Skeletal muscle tissue (tissue), 4 donors: ENCODE data around the gene BCKDHB. TPM values are rescaled to one million over a fixed set of nuclear protein-coding genes. Genes with fewer than 3 reads are reported as not detected.

Experiments used
- H3K27ac ChIP-seq: one replicate; pipeline ENCODE4 v1.7.0; 2013; ENCODE audit warnings: mild to moderate bottlenecking, low read depth, low read length, inconsistent platforms
- H3K27me3 ChIP-seq, 3 donors: one replicate each; pipeline ENCODE4 v1.7.0; 2013; ENCODE audit warnings: low read length in 3 of 3; ENCODE audit not compliant: control insufficient read depth in 3 of 3, insufficient read depth in 3 of 3
- H3K36me3 ChIP-seq, 3 donors: one replicate each; pipeline ENCODE4 v1.7.0; 2013; ENCODE audit warnings: low read length in 3 of 3; ENCODE audit not compliant: control insufficient read depth in 3 of 3, insufficient read depth in 3 of 3
- H3K4me1 ChIP-seq, 3 donors: one replicate each; pipeline ENCODE4 v1.7.0; 2013; ENCODE audit warnings: low read length in 3 of 3, mild to moderate bottlenecking in 3 of 3; ENCODE audit not compliant: control insufficient read depth in 3 of 3, insufficient read depth in 3 of 3
- H3K4me3 ChIP-seq, 3 donors: one replicate each; pipeline ENCODE4 v1.7.0; 2013; ENCODE audit warnings: low read length in 3 of 3
- H3K9ac ChIP-seq, 3 donors: one replicate each; pipeline ENCODE4 v1.7.0; 2013; ENCODE audit warnings: low read length in 3 of 3, mild to moderate bottlenecking in 3 of 3, moderate library complexity in 2 of 3, low read depth in 1 of 3
- H3K9me3 ChIP-seq, 3 donors: one replicate each; pipeline ENCODE4 v1.7.0; 2013; ENCODE audit warnings: low read length in 3 of 3; ENCODE audit not compliant: control insufficient read depth in 3 of 3
- total RNA-seq: library from RNA; depleted of rRNA; stranded (reverse); fragments of >200 nt; gene quantifications from one replicate; pipeline ENCODE4 v1.2.3, GENCODE V29; 2014
- donor health status: Osteomylitis.

Gene BCKDHB
- total RNA-seq, 1 donor from 2014 or later: 24.5 TPM

GRCh38 chr6:80263585-80263984 lies 157.1 kb downstream of the BCKDHB start:
- Histone ChIP-seq H3K9ac (no peak overlapping the region), H3K4me3 (no peak overlapping the region), H3K27ac (no peak overlapping the region), H3K27me3 (no peaks in the 10 kb centered on the region), H3K4me1 (peaks cover 4% of the 10 kb centered on the region in 3 donors), H3K9me3 (no peaks in the 10 kb centered on the region), H3K36me3 (no peaks in the 10 kb centered on the region)

- no peaks in the 10 kb centered on the region for H3K9me3 ChIP-seq
- peak overlapping the region in 1 of 3 donors; percentile 10 for H3K4me3 ChIP-seq
- H3K4me1 ChIP-seq: no peaks in the 10 kb centered on the region
- H3K36me3 ChIP-seq: no peaks in the 10 kb centered on the region
- H3K27me3 ChIP-seq: no peaks in the 10 kb centered on the region
- H3K9ac ChIP-seq: no peak overlapping the region
- no peak overlapping the region for H3K27ac ChIP-seq
These were observed 162.6 kb downstream of the BCKDHB start for GRCh38 chr6:80268865-80269730.

- H3K4me1 ChIP-seq: no peaks in the 10 kb centered on the region
- H3K9me3 ChIP-seq: no peaks in the 10 kb centered on the region
- H3K27ac ChIP-seq: no peak overlapping the region
- no peaks in the 10 kb centered on the region for H3K36me3 ChIP-seq
- H3K27me3 ChIP-seq: no peaks in the 10 kb centered on the region
- no peak overlapping the region for H3K4me3 ChIP-seq
- H3K9ac ChIP-seq: no peak overlapping the region
These were observed 164.6 kb downstream of the BCKDHB start for GRCh38 chr6:80271074-80271473.

GRCh38 chr6:80272988-80273387 lies 166.5 kb downstream of the BCKDHB start:
- Histone ChIP-seq H3K4me3 (no peak overlapping the region), H3K4me1 (no peaks in the 10 kb centered on the region), H3K9ac (no peak overlapping the region), H3K36me3 (no peaks in the 10 kb centered on the region), H3K9me3 (no peaks in the 10 kb centered on the region), H3K27ac (no peak overlapping the region), H3K27me3 (no peaks in the 10 kb centered on the region)

GRCh38 chr6:80276861-80277260 lies 170.4 kb downstream of the BCKDHB start:
- Histone ChIP-seq H3K9me3 (no peaks in the 10 kb centered on the region), H3K4me3 (no peak overlapping the region), H3K4me1 (no peaks in the 10 kb centered on the region), H3K36me3 (no peaks in the 10 kb centered on the region), H3K27ac (no peak overlapping the region), H3K9ac (no peak overlapping the region), H3K27me3 (no peaks in the 10 kb centered on the region)

- Histone ChIP-seq H3K4me3 (no peak overlapping the region), H3K9ac (no peak overlapping the region), H3K9me3 (no peaks in the 10 kb centered on the region), H3K4me1 (no peaks in the 10 kb centered on the region), H3K27me3 (no peaks in the 10 kb centered on the region), H3K36me3 (no peaks in the 10 kb centered on the region), H3K27ac (no peak overlapping the region)
These were observed 171.0 kb downstream of the BCKDHB start for GRCh38 chr6:80277501-80277900.

GRCh38 chr6:80280262-80281010 lies 174.0 kb downstream of the BCKDHB start:
- no peak overlapping the region for H3K9ac ChIP-seq
- H3K27ac ChIP-seq: no peak overlapping the region
- H3K36me3 ChIP-seq: no peaks in the 10 kb centered on the region
- H3K9me3 ChIP-seq: no peaks in the 10 kb centered on the region
- no peaks in the 10 kb centered on the region for H3K4me1 ChIP-seq
- no peaks in the 10 kb centered on the region for H3K27me3 ChIP-seq
- H3K4me3 ChIP-seq: no peak overlapping the region

GRCh38 chr6:80282913-80283554 lies 176.6 kb downstream of the BCKDHB start:
- Histone ChIP-seq H3K4me3 (no peak overlapping the region), H3K9ac (no peak overlapping the region), H3K36me3 (no peaks in the 10 kb centered on the region), H3K9me3 (no peaks in the 10 kb centered on the region), H3K27ac (no peak overlapping the region), H3K27me3 (no peaks in the 10 kb centered on the region), H3K4me1 (no peaks in the 10 kb centered on the region)

GRCh38 chr6:80287112-80287511 lies 180.6 kb downstream of the BCKDHB start:
- no peak overlapping the region for H3K4me3 ChIP-seq
- H3K9ac ChIP-seq: no peak overlapping the region
- no peak overlapping the region for H3K27ac ChIP-seq
- no peaks in the 10 kb centered on the region for H3K36me3 ChIP-seq
- H3K9me3 ChIP-seq: no peaks in the 10 kb centered on the region
- H3K27me3 ChIP-seq: no peaks in the 10 kb centered on the region
- H3K4me1 ChIP-seq: no peaks in the 10 kb centered on the region

- Histone ChIP-seq H3K9ac (no peak overlapping the region), H3K27me3 (no peaks in the 10 kb centered on the region), H3K27ac (no peak overlapping the region), H3K9me3 (no peaks in the 10 kb centered on the region), H3K36me3 (no peaks in the 10 kb centered on the region), H3K4me3 (no peak overlapping the region), H3K4me1 (no peaks in the 10 kb centered on the region)
These were observed 181.1 kb downstream of the BCKDHB start for GRCh38 chr6:80287607-80288006.
